Lung (tissue), 12 donors: Measurements from ENCODE around the gene POFUT1. TPM values are rescaled to one million over a fixed set of nuclear protein-coding genes. Genes with fewer than 3 reads are reported as not detected.

Experiments used
- ATAC-seq: fragments of 200-7000 bp; cut with Tn5 transposase; one replicate; pipeline ENCODE4 v1.9.1; 2020; ENCODE audit warnings: moderate number of reproducible peaks; ENCODE audit not compliant: insufficient read depth, low FRiP score
- DNase-seq, 3 donors: peaks; one replicate each; pipeline ENCODE4 v3.0.0-alpha.2; 2013 to 2017
- H3K27ac ChIP-seq, 2 donors: one replicate each; pipeline ENCODE4 v1.5.1; 2013; ENCODE audit warnings: mild to moderate bottlenecking in 2 of 2, moderate library complexity in 2 of 2, control low read depth in 1 of 2, inconsistent platforms in 1 of 2, low read depth in 1 of 2, low read length in 1 of 2
- H3K27me3 ChIP-seq, 3 donors: one replicate each; pipeline ENCODE4 v1.5.1; 2013; ENCODE audit warnings: low read length in 2 of 3; ENCODE audit not compliant: control insufficient read depth in 3 of 3, insufficient read depth in 3 of 3
- H3K36me3 ChIP-seq, 4 donors: one replicate each; pipeline ENCODE4 v1.5.1; 2013; ENCODE audit warnings: low read length in 4 of 4, mild to moderate bottlenecking in 1 of 4, moderate library complexity in 1 of 4; ENCODE audit not compliant: control insufficient read depth in 4 of 4, insufficient read depth in 4 of 4
- H3K4me1 ChIP-seq, 5 donors: one replicate each; pipeline ENCODE4 v1.5.1; 2013; ENCODE audit warnings: low read length in 5 of 5, mild to moderate bottlenecking in 2 of 5, moderate library complexity in 1 of 5; ENCODE audit not compliant: control insufficient read depth in 5 of 5, insufficient read depth in 5 of 5
- H3K4me3 ChIP-seq: one replicate; pipeline ENCODE4 v1.5.1; 2013; ENCODE audit warnings: mild to moderate bottlenecking, control low read depth, moderate library complexity
- H3K9ac ChIP-seq, 2 donors: one replicate each; pipeline ENCODE4 v1.5.1; 2013; ENCODE audit warnings: low read length in 2 of 2, control low read depth in 1 of 2; ENCODE audit not compliant: insufficient read depth in 1 of 2
- H3K9me3 ChIP-seq, 4 donors: one replicate each; pipeline ENCODE4 v1.5.1; 2013; ENCODE audit warnings: low read length in 3 of 4, mild to moderate bottlenecking in 1 of 4, moderate library complexity in 1 of 4; ENCODE audit not compliant: control insufficient read depth in 4 of 4, insufficient read depth in 3 of 4
- CTCF ChIP-seq: IDR thresholded peaks from 2 replicates; pipeline ENCODE4 v1.5.1; 2012; ENCODE audit warnings: mild to moderate bottlenecking; ENCODE audit errors: control extremely low read depth, extremely low read depth
- WGBS, 2 donors: extraction: QIAGEN DNeasy Blood & Tissue Kit; methylation state at CpG; one replicate each; pipeline ENCODE4 v1.1.7; 2013; 5-methylcytosine and 5-hydroxymethylcytosine counted together
- polyA plus RNA-seq, 2 donors: library from polyadenylated mRNA; stranded (reverse); fragments of 200-250 nt; gene quantifications; one replicate each; pipeline ENCODE4 v1.2.1, GENCODE V29; 2013
- total RNA-seq, 2 donors: library from RNA; depleted of rRNA in 1 of 2; stranded (reverse); fragments of >200 nt in 1 of 2; gene quantifications; one replicate each; pipeline ENCODE4 v1.2.1, GENCODE V29; 2014 to 2021
- donor health status: control.
- donor health status: control.
- donor health status: Bipolar disorder and iron deficiency.
- donor health status: healthy.
- donor health status: DM: yes; HTN: yes; CAD: no.

Gene POFUT1
- total and polyA plus RNA-seq, 4 donors, result 9.0 to 37.1 (median 21.7) TPM

- Histone ChIP-seq H3K27ac (no peak overlapping the region), H3K27me3 (no peaks in the 10 kb centered on the region), H3K4me3 (no peak overlapping the region), H3K9me3 (no peaks in the 10 kb centered on the region), H3K4me1 (no peaks in the 10 kb centered on the region), H3K9ac (no peak overlapping the region), H3K36me3 (peaks cover 3 to 36% (median 21%) of the 10 kb centered on the region in 4 donors)
- TF ChIP-seq CTCF, result no peak
- 88 to 94% methylated on average over 6 of the region's 6 CpGs for WGBS, 2 donors
- DNase-seq (no peak), ATAC-seq (no peak)
Observed at GRCh38 chr20:32235331-32236047, 27.8 kb downstream of the POFUT1 start.

DNA sequence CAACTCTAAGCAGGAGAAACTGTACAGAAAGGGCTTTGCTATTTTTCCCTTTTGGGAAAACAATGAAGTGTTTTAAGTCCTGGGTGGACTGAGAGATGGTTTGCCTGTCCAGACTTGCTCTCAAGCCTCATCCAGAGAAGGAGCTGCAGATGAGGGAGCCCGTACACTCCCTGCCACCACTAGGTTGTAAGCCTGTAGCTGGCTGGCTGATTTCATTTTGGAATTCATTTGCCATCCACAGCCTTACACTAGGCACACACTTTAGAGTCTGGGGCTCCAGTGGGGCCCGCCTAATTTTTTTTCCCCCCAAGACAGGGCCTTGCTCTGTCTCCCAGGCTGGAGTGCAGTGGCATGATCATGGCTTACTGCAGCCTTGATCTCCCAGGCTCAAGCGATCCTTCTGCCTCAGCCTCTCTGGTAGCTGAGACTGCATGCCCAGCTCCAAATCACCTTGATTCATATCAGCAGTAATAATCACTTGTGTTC, 28.4 kb downstream of the POFUT1 start:
- H3K27me3 ChIP-seq, result no peaks in the 10 kb centered on the region
- no peaks in the 10 kb centered on the region for H3K4me1 ChIP-seq
- H3K9ac ChIP-seq, result no peak overlapping the region
- DNase-seq, result no peak
- no peaks in the 10 kb centered on the region for H3K9me3 ChIP-seq
- H3K4me3 ChIP-seq, result no peak overlapping the region
- peaks cover 3 to 30% (median 19%) of the 10 kb centered on the region in 4 donors for H3K36me3 ChIP-seq
- no peak overlapping the region for H3K27ac ChIP-seq
- no peak for TF ChIP-seq CTCF
- ATAC-seq, result no peak
- WGBS, 2 donors, result 94 to 96% methylated on average over 3 of the region's 3 CpGs

- no peak overlapping the region for H3K27ac ChIP-seq
- H3K4me1 ChIP-seq, result no peaks in the 10 kb centered on the region
- no peak for DNase-seq
- no peaks in the 10 kb centered on the region for H3K27me3 ChIP-seq
- H3K9me3 ChIP-seq, result no peaks in the 10 kb centered on the region
- H3K9ac ChIP-seq, result no peak overlapping the region
- no peak overlapping the region for H3K4me3 ChIP-seq
- peaks cover 0 to 27% (median 17%) of the 10 kb centered on the region in 4 donors for H3K36me3 ChIP-seq
- ATAC-seq, result no peak
- TF ChIP-seq CTCF, result no peak
- 99 to 100% methylated on average over 2 of the region's 2 CpGs for WGBS, 2 donors
Observed at GRCh38 chr20:32236819-32237218, 29.1 kb downstream of the POFUT1 start.
